Naive B cell (primary cell): ENCODE results near the gene MYO10. TPM values are rescaled to one million over a fixed set of nuclear protein-coding genes. Genes with fewer than 3 reads are reported as not detected.
"Not testable (repeated sequence)": the region's sequence is repeated elsewhere in the genome, so short reads cannot be mapped to it uniquely, and the experiment has no call there.

Experiments used
- ATAC-seq, 2 donors: fragments of 150-1000 bp; cut with Tn5 transposase; 2 replicates each; pipeline ENCODE4 v1.10.0; 2021; ENCODE audit warnings: low read depth in 2 of 2, mild to moderate bottlenecking in 2 of 2, moderate library complexity in 2 of 2
- DNase-seq: peaks from one replicate; pipeline ENCODE4 v3.0.0; 2022
- H3K27ac Mint-ChIP-seq, 6 donors: one replicate each; pipeline ENCODE4 v1.8.0; 2020 to 2022; ENCODE audit warnings: mild to moderate bottlenecking in 6 of 6, mixed read lengths in 6 of 6, moderate library complexity in 5 of 6, inconsistent platforms in 2 of 6
- H3K27me3 Mint-ChIP-seq, 3 donors: one replicate each; pipeline ENCODE4 v1.8.0; 2021 to 2022; ENCODE audit warnings: mixed read lengths in 3 of 3, mild to moderate bottlenecking in 1 of 3
- H3K36me3 Mint-ChIP-seq, 2 donors: one replicate each; pipeline ENCODE4 v1.8.0; 2020 to 2022; ENCODE audit warnings: mixed read lengths in 2 of 2, inconsistent platforms in 1 of 2, mild to moderate bottlenecking in 1 of 2
- H3K4me1 Mint-ChIP-seq, 3 donors: one replicate each; pipeline ENCODE4 v1.8.0; 2020 to 2022; ENCODE audit warnings: mixed read lengths in 3 of 3, inconsistent platforms in 1 of 3, mild to moderate bottlenecking in 1 of 3, moderate library complexity in 1 of 3
- H3K4me3 Mint-ChIP-seq, 8 donors: one replicate each; pipeline ENCODE4 v1.8.0; 2020 to 2022; ENCODE audit warnings: mild to moderate bottlenecking in 8 of 8, mixed read lengths in 8 of 8, moderate library complexity in 8 of 8, inconsistent platforms in 2 of 8
- H3K9me3 Mint-ChIP-seq, 7 donors: one replicate each; pipeline ENCODE4 v1.8.0; 2020 to 2022; ENCODE audit warnings: mixed read lengths in 7 of 7, mild to moderate bottlenecking in 5 of 7, inconsistent platforms in 2 of 7, moderate library complexity in 1 of 7
- polyA plus RNA-seq, 6 donors: library from polyadenylated mRNA; unstranded; fragments of 300-500 nt; fragmentation: Illumina TruSeq; gene quantifications; one replicate each; pipeline ENCODE4 v1.2.3, GENCODE V29; 2021; ENCODE audit warnings: low read depth in 6 of 6

The MYO10 gene
- polyA plus RNA-seq, 6 donors from 2014 or later, result 0.03 to 0.87 TPM; not detected in 4

DNA sequence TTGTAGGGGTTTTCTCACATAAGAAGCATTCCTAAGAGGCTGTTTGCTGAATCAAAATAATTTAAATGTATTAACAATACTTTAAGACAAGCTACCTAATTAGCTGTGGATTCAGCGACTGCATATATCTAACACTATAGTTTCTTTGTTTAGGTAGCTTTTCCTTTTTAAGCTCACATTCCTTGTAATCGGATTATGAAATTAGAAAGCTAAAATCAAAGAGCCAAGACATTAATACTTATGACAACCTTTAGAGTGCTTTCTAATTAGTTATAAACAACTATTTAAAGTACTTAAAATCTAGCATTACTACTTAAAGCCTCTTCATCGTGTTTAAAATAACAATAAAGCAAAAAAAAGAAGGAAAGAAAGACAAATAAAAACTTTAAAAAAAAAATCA is 182.0 kb downstream of the MYO10 start:
- peak overlapping the region in 1 of 6 donors; percentile 47 for H3K27ac Mint-ChIP-seq
- H3K36me3 Mint-ChIP-seq, result no peaks in the 10 kb centered on the region
- H3K27me3 Mint-ChIP-seq, result no peaks in the 10 kb centered on the region
- H3K9me3 Mint-ChIP-seq, result no peaks in the 10 kb centered on the region
- H3K4me1 Mint-ChIP-seq, result no peaks in the 10 kb centered on the region
- DNase-seq, result no peak
- ATAC-seq, result no peak
- no peak overlapping the region for H3K4me3 Mint-ChIP-seq

DNA sequence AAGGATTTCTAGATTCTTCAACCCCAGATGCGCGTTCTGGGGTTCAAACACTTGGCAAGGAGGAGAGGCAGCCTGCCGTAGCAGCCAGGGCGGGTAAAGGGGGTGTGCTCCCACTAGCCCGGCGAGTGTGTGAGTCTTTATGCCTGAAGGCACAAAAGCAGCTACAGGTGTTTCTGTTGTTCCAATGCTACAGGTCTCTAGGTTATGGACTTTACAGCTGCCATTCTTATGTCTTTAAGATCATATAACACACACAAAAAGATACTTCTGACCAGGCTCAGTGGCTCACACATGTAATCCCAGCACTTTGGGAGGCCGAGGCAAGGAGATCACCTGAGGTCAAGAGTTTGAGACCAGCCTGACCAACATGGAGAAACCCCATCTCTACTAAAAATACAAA is 185.6 kb downstream of the MYO10 start:
- Mint-ChIP-seq H3K4me1 (no peaks in the 10 kb centered on the region), H3K4me3 (no peak overlapping the region), H3K9me3 (no peaks in the 10 kb centered on the region), H3K27me3 (no peaks in the 10 kb centered on the region), H3K36me3 (no peaks in the 10 kb centered on the region), H3K27ac (no peak overlapping the region)
- ATAC-seq (no peak), DNase-seq (no peak)

DNA sequence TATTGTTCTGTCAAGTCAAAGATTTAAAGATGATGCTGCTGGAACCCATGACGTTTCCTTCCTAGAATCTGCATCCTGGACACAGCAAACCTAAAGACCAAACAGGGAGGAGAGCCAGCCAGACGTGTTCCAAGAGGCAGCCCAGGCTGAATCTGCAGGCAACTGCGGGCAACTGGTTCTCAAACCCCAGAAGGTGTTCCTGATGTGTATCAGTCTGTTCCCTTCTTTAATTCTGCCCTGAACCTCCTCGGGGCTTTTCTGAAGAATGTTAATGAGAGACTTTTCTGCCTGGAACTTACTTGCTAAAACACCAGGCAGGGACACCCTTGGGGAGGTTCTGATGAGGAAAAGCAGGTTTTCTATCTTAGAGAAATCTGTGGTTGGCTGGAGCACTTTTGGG is 186.5 kb downstream of the MYO10 start:
- ATAC-seq, result no peak
- no peaks in the 10 kb centered on the region for H3K4me1 Mint-ChIP-seq
- H3K27me3 Mint-ChIP-seq, result no peaks in the 10 kb centered on the region
- H3K36me3 Mint-ChIP-seq, result no peaks in the 10 kb centered on the region
- H3K9me3 Mint-ChIP-seq, result no peaks in the 10 kb centered on the region
- H3K4me3 Mint-ChIP-seq, result no peak overlapping the region
- no peak overlapping the region for H3K27ac Mint-ChIP-seq
- DNase-seq, result no peak

- H3K27ac Mint-ChIP-seq, result no peak overlapping the region
Observed at GRCh38 chr5:16744164-16744880, 191.8 kb downstream of the MYO10 start.

GRCh38 chr5:16742938-16743337 is 193.2 kb downstream of the MYO10 start:
- Mint-ChIP-seq H3K4me3 (no peak overlapping the region), H3K9me3 (no peaks in the 10 kb centered on the region), H3K27me3 (peaks cover 0 to 15% (median 2%) of the 10 kb centered on the region in 3 donors), H3K27ac (no peak overlapping the region), H3K36me3 (no peaks in the 10 kb centered on the region), H3K4me1 (peaks cover 0 to 4% (median 0%) of the 10 kb centered on the region in 3 donors)
- DNase-seq, result no peak
- ATAC-seq, result no peak

More at GRCh38 chr5:16744164-16744880, 191.8 kb downstream of the MYO10 start:
- no peak for DNase-seq
- peaks cover 0 to 12% (median 0%) of the 10 kb centered on the region in 3 donors for H3K27me3 Mint-ChIP-seq
- no peak overlapping the region for H3K4me3 Mint-ChIP-seq
- H3K36me3 Mint-ChIP-seq, result no peaks in the 10 kb centered on the region
- peaks cover 0 to 4% (median 0%) of the 10 kb centered on the region in 3 donors for H3K4me1 Mint-ChIP-seq
- H3K9me3 Mint-ChIP-seq, result no peaks in the 10 kb centered on the region
- ATAC-seq, result no peak

GRCh38 chr5:16740811-16741392 is 195.2 kb downstream of the MYO10 start:
- Mint-ChIP-seq H3K9me3 (no peaks in the 10 kb centered on the region), H3K27ac (no peak overlapping the region), H3K4me3 (no peak overlapping the region), H3K36me3 (no peaks in the 10 kb centered on the region), H3K4me1 (peaks cover 0 to 4% (median 0%) of the 10 kb centered on the region in 3 donors), H3K27me3 (peaks cover 0 to 27% (median 6%) of the 10 kb centered on the region in 3 donors)
- DNase-seq (no peak), ATAC-seq (no peak)

GRCh38 chr5:16740066-16740810 is 195.8 kb downstream of the MYO10 start:
- Mint-ChIP-seq H3K4me1 (peaks cover 0 to 4% (median 0%) of the 10 kb centered on the region in 3 donors), H3K27ac (no peak overlapping the region), H3K4me3 (no peak overlapping the region), H3K27me3 (peaks cover 0 to 34% (median 6%) of the 10 kb centered on the region in 3 donors), H3K9me3 (no peaks in the 10 kb centered on the region), H3K36me3 (no peaks in the 10 kb centered on the region)
- no peak for ATAC-seq
- DNase-seq, result no peak

GRCh38 chr5:16738393-16738792 is 197.7 kb downstream of the MYO10 start:
- H3K27me3 Mint-ChIP-seq, result peaks cover 0 to 34% (median 6%) of the 10 kb centered on the region in 3 donors
- ATAC-seq, H3K36me3 Mint-ChIP-seq, DNase-seq, H3K27ac Mint-ChIP-seq, H3K9me3 Mint-ChIP-seq, H3K4me1 Mint-ChIP-seq, H3K4me3 Mint-ChIP-seq: not testable (repeated sequence)

GRCh38 chr5:16737620-16738364 is 198.3 kb downstream of the MYO10 start:
- Mint-ChIP-seq H3K27me3 (peaks cover 0 to 34% (median 6%) of the 10 kb centered on the region in 3 donors), H3K9me3 (no peaks in the 10 kb centered on the region), H3K27ac (no peak overlapping the region), H3K4me3 (no peak overlapping the region), H3K4me1 (peaks cover 0 to 4% (median 0%) of the 10 kb centered on the region in 3 donors), H3K36me3 (no peaks in the 10 kb centered on the region)
- DNase-seq (no peak), ATAC-seq (no peak)

GRCh38 chr5:16737209-16737608 is 198.9 kb downstream of the MYO10 start:
- Mint-ChIP-seq H3K4me3 (no peak overlapping the region), H3K27ac (no peak overlapping the region), H3K27me3 (peaks cover 4 to 34% (median 6%) of the 10 kb centered on the region in 3 donors), H3K36me3 (no peaks in the 10 kb centered on the region), H3K9me3 (no peaks in the 10 kb centered on the region), H3K4me1 (peaks cover 0 to 4% (median 0%) of the 10 kb centered on the region in 3 donors)
- ATAC-seq (no peak), DNase-seq (no peak)

DNA sequence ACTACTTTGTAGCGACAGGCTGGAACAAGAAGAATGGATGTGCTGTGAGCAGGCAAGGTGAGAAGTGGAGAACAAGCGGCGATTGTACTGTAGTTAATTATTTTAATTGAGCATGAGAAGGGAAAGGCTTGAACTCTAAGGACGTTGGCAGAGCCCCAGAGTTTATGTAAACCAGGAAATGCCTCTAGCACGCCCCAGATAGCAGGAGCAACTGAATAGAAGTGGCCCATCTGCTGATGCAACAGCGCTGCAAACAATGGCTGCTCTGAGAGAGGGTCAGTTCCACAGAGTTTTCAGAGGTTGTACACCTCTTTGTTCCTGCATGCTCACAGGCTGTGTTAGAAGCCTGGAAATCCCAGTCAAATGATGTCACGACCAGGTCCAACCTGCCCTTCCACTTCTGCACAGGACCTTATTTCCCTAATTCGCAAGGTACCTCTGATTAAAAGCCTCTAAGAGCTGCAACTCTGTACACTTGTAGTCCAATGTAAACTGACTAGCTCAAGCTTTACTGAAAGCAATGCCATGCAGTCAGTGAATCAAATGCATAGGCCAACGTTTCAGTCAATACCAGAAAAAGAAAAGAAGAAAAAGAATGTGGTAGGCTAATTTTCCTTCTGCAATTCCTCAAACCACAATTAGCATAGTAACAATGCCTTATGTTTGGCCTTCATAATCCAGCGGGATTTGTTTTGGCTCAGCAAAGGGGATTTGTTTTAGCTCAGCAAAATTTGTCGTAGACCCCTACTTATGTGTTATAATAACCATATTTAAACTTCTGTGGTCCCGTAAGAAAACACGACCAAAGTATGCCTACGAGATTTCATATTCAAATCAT is 199.7 kb downstream of the MYO10 start:
- no peak overlapping the region for H3K27ac Mint-ChIP-seq
- H3K4me3 Mint-ChIP-seq, result no peak overlapping the region
- ATAC-seq (no peak), DNase-seq (no peak)
- H3K9me3 Mint-ChIP-seq, result no peaks in the 10 kb centered on the region
- peaks cover 4 to 34% (median 6%) of the 10 kb centered on the region in 3 donors for H3K27me3 Mint-ChIP-seq
- peaks cover 0 to 4% (median 0%) of the 10 kb centered on the region in 3 donors for H3K4me1 Mint-ChIP-seq
- H3K36me3 Mint-ChIP-seq, result no peaks in the 10 kb centered on the region

DNA sequence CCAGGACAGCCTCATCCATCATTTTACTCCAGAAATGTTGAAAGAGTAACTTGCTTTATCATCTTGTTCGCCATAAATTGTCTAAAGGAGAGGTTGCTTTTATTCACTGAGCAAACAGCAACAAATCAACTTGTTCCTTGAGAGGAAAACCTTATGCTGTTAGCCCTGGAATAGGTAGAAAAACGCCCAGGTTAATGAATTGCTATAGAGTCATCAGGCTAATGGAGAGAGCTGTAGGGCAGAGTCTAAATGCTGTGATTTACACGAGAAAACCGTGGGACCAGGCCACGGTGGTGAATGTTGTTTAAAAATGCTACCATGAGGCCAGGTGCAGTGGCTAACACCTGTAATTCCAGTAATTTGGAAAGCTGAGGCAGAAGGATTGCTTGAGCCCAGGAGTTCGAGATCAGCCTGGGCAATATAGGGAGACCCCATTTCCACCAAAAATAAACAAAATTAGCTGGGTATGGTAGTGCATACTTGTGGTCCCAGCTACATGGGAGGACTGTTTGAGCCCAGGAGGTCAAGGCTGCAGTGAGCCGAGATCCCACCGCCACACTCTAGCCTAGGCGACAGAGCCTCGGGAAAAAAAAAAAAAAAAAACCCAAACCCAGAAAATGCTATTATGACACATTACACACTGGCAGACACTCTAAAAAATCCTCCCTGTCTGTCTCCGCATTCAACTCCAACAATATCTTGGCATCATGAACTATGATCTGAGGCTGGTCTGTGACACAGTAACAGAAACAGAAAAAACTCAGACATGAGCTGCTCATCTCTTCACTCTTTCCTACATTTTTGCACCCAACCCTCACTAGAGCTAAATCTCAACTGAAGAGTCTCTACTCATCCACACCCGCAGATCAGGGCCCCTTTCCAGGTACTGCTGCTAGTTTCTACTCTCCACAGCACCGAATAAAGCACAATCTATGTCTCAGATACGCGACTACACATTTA is 200.7 kb downstream of the MYO10 start:
- ATAC-seq (no peak), DNase-seq (no peak)
- Mint-ChIP-seq H3K27ac (no peak overlapping the region), H3K27me3 (peaks cover 4 to 39% (median 6%) of the 10 kb centered on the region in 3 donors), H3K4me3 (no peak overlapping the region), H3K4me1 (peaks cover 0 to 4% (median 0%) of the 10 kb centered on the region in 3 donors), H3K9me3 (peaks cover 0 to 6% (median 0%) of the 10 kb centered on the region in 7 donors), H3K36me3 (peaks cover 0 to 7% of the 10 kb centered on the region in 2 donors)
